Smooth muscle cell (in vitro differentiated cells): ENCODE results near the gene SHH. TPM values are rescaled to one million over a fixed set of nuclear protein-coding genes. Genes with fewer than 3 reads are reported as not detected.

ENCODE experiments used
- DNase-seq: peaks from one replicate; lab custom pipeline; 2025; ENCODE audit not compliant: unreplicated experiment; lab: John Stamatoyannopoulos, UW
- H2AFZ ChIP-seq: fragments of 200-600 bp; sonication (generic); 2 replicates; pipeline ENCODE4 v1.6.0; 2016; ENCODE audit warnings: antibody characterized with exemption, low read depth, mild to moderate bottlenecking
- H3F3A ChIP-seq: fragments of 200-600 bp; sonication (generic); 2 replicates; pipeline ENCODE4 v1.6.0; 2017; ENCODE audit warnings: antibody characterized with exemption, low read depth
- H3K27ac ChIP-seq: fragments of 200-600 bp; sonication (generic); 2 replicates; pipeline ENCODE4 v1.5.1; 2016; ENCODE audit warnings: low read depth, mild to moderate bottlenecking
- H3K27me3 ChIP-seq: fragments of 200-600 bp; sonication (generic); 2 replicates; pipeline ENCODE4 v1.6.1; 2016; ENCODE audit warnings: low read depth, mild to moderate bottlenecking
- H3K36me3 ChIP-seq: fragments of 200-600 bp; sonication (generic); 2 replicates; pipeline ENCODE4 v1.5.1; 2016; ENCODE audit warnings: low read depth
- H3K4me1 ChIP-seq: fragments of 200-600 bp; sonication (generic); 2 replicates; pipeline ENCODE4 v1.5.1; 2016; ENCODE audit warnings: low read depth
- H3K4me2 ChIP-seq: fragments of 200-600 bp; sonication (generic); 2 replicates; pipeline ENCODE4 v1.6.0; 2016; ENCODE audit warnings: mild to moderate bottlenecking
- H3K4me3 ChIP-seq: fragments of 200-600 bp; sonication (generic); 2 replicates; pipeline ENCODE4 v1.5.1; 2016; ENCODE audit warnings: mild to moderate bottlenecking
- H3K79me2 ChIP-seq: fragments of 200-600 bp; sonication (generic); 2 replicates; pipeline ENCODE4 v1.6.0; 2016; ENCODE audit warnings: low read depth, mild to moderate bottlenecking
- H3K9ac ChIP-seq: fragments of 200-600 bp; sonication (generic); 2 replicates; pipeline ENCODE4 v1.6.0; 2016; ENCODE audit warnings: low read depth
- H3K9me3 ChIP-seq: fragments of 200-600 bp; sonication (generic); replicated peaks from 2 replicates; pipeline ENCODE4 v1.5.1; 2016; ENCODE audit warnings: low read depth
- H4K20me1 ChIP-seq: fragments of 200-600 bp; sonication (generic); 2 replicates; pipeline ENCODE4 v1.6.0; 2016; ENCODE audit warnings: low read depth
- CTCF ChIP-seq: fragments of 200-600 bp; sonication (generic); IDR thresholded peaks from 2 replicates; pipeline ENCODE4 v1.5.1; 2017; ENCODE audit warnings: borderline replicate concordance, mild to moderate bottlenecking, antibody characterized with exemption; ENCODE audit not compliant: insufficient read depth, poor library complexity, severe bottlenecking
- WGBS: methylation state at CpG from one replicate; pipeline ENCODE4 v1.1.7; 2016; ENCODE audit warnings: low lambda C conversion rate; 5-methylcytosine and 5-hydroxymethylcytosine counted together
- polyA plus RNA-seq: library from polyadenylated mRNA; unstranded; fragments of >200 nt; fragmentation: Nextera tagmentation; extraction: Ambion mirVana; gene quantifications from 2 replicates; pipeline ENCODE4 v1.2.1, GENCODE V29; 2016
- total RNA-seq: library from RNA; depleted of rRNA; stranded (reverse); fragments of >200 nt; gene quantifications from 2 replicates; pipeline ENCODE4 v1.2.3, GENCODE V29; 2014

Gene SHH
- total and polyA plus RNA-seq, 2 experiments from 2014 or later = not detected

DNA sequence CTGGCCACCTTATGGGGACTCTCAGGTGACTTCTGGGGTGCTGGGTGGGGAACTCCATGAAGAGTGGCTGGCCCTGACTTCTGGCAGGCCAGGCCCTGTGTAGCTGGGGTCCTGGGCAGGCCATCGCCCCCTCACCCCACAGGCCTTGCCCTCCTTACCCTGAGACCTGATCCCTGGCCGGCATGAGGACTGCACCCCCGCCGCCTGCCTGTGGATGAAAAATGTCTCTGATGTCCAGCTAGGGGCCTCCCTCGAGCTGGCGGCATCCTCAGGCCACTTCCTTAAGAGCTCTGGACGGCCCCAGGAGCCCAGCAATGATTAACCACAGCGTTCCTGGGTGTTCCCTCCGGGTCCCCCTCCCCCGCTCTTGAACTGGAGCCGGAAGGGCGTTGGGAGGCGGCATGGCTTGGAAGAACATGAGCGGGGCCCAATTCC is 31.8 kb upstream of the SHH start:
- Histone ChIP-seq H3K4me1 (no peaks in the 10 kb centered on the region), H3K27ac (no peak overlapping the region), H4K20me1 (no peaks in the 10 kb centered on the region), H3F3A (no peaks in the 10 kb centered on the region), H3K36me3 (no peaks in the 10 kb centered on the region), H2AFZ (no peak overlapping the region), H3K4me2 (no peak overlapping the region), H3K9me3 (no peaks in the 10 kb centered on the region), H3K79me2 (no peaks in the 10 kb centered on the region), H3K4me3 (no peak overlapping the region), H3K9ac (no peak overlapping the region), H3K27me3 (peaks cover 9% of the 10 kb centered on the region)
- WGBS = 69% methylated on average over 13 of the region's 14 CpGs
- no peak for DNase-seq
- no peak for TF ChIP-seq CTCF

DNA sequence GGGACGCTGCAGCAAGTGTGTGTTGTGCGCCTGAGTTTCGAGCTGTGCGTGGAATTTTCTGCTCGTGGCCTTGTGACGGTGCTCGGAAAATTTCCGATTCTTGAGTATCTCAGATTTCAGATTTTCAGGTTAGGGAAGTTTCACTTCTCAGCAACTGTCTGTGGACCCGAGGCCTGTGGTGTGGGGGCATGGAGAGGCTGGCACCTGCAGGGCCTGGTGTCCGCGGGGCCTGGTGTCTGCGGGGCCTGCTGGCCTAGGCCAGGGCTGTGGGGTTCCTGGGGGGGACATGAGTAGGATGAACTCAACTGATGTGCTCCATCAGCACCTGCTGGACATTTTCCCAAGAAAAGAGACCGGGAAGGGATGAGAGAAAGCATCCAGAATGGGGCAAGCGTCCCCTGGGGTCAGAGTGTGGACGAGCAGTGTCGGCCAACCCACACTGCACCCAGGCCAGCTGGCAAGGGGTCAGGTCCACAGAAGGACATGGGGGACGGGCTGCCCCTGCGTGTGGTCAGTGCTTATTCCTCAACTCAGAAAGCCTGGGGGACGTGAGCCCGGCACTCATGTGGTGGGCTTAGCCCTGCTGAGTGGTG is 31.3 kb upstream of the SHH start:
- Histone ChIP-seq H4K20me1 (no peaks in the 10 kb centered on the region), H3K27ac (no peak overlapping the region), H3K36me3 (no peaks in the 10 kb centered on the region), H3K27me3 (peaks cover 12% of the 10 kb centered on the region), H3K79me2 (no peaks in the 10 kb centered on the region), H3K9me3 (no peaks in the 10 kb centered on the region), H3F3A (no peaks in the 10 kb centered on the region), H3K9ac (no peak overlapping the region), H3K4me3 (no peak overlapping the region), H3K4me2 (no peak overlapping the region), H2AFZ (no peak overlapping the region), H3K4me1 (no peaks in the 10 kb centered on the region)
- TF ChIP-seq CTCF = no peak
- no peak for DNase-seq
- WGBS = 96% methylated on average over 20 of the region's 20 CpGs

DNA sequence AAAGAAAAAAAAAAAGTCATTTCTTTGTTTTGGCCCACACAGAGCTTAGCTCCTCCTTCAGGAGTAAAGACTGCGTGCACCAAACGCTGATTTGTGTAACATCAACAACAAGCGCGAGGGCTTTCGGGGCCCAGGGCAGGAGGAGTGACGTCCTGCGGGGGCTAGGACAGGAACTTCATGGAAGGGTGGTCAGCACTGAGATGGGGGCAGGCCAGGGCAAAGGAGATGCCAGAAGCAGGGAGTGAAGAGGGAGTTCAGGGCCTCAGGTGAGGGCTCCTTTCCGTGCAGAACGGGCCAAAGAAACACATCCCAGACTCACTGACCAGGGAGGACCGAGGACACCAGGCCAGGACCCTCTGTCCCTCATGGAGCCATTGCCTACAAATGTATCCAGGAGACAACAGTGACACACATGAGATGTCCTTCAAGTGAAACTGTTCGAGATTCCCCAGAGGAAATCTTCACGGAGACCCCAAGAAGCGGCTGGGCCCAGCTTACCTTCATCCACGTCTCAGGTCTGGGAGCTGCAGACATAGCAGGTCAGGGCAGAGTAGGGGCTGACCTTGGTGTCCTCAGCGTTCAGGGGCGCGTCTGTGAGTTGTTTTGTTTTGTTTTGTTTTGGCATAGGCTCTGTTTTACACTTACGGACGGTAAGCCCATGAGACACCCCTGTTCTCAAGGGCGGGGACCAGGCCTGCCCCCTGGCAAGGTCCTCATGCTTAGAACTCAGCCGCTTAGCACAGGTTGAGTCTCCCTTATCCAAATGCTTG is 30.4 kb upstream of the SHH start:
- H3F3A ChIP-seq = no peaks in the 10 kb centered on the region
- 89% methylated on average over 21 of the region's 21 CpGs for WGBS
- no peak overlapping the region for H2AFZ ChIP-seq
- H4K20me1 ChIP-seq = no peaks in the 10 kb centered on the region
- H3K4me2 ChIP-seq = no peak overlapping the region
- no peak overlapping the region for H3K9ac ChIP-seq
- H3K36me3 ChIP-seq = no peaks in the 10 kb centered on the region
- H3K4me1 ChIP-seq = no peaks in the 10 kb centered on the region
- H3K27ac ChIP-seq = no peak overlapping the region
- DNase-seq = no peak
- no peaks in the 10 kb centered on the region for H3K79me2 ChIP-seq
- H3K4me3 ChIP-seq = no peak overlapping the region
- H3K27me3 ChIP-seq = peaks cover 13% of the 10 kb centered on the region
- H3K9me3 ChIP-seq = no peaks in the 10 kb centered on the region
- TF ChIP-seq CTCF = no peak
